Activated B cell treated with CpG ODN at 0.5 μM for 24 hours (primary cell): ENCODE measurements around the gene ZNF618. TPM values are rescaled to one million over a fixed set of nuclear protein-coding genes. Genes with fewer than 3 reads are reported as not detected.

Source experiments
- ATAC-seq: fragments of 200-7000 bp; cut with Tn5 transposase; one replicate; pipeline ENCODE4 v1.10.0; 2021; ENCODE audit warnings: low read depth, mild to moderate bottlenecking, moderate library complexity
- CTCF ChIA-PET: fragments of 350-600 bp; sonication (Branson Sonifier 250); formaldehyde crosslinking; loops from one replicate; lab custom pipeline; 2021; ENCODE audit warnings: antibody characterized with exemption; lab: Charles Lee
- POLR2A ChIA-PET: fragments of 350-600 bp; sonication (Branson Sonifier 250); formaldehyde crosslinking; loops from one replicate; lab custom pipeline; 2021; ENCODE audit warnings: antibody characterized with exemption; lab: Charles Lee
- DNase-seq: peaks from one replicate; pipeline ENCODE4 v3.0.0; 2022
- H3K27ac Mint-ChIP-seq: one replicate; pipeline ENCODE4 v1.8.0; 2020; ENCODE audit warnings: mixed read lengths
- H3K27me3 Mint-ChIP-seq: one replicate; pipeline ENCODE4 v1.8.0; 2021; ENCODE audit warnings: mixed read lengths
- H3K36me3 Mint-ChIP-seq: one replicate; pipeline ENCODE4 v1.8.0; 2021; ENCODE audit warnings: low read depth, mixed read lengths
- H3K4me1 Mint-ChIP-seq: one replicate; pipeline ENCODE4 v1.8.0; 2021; ENCODE audit warnings: mixed read lengths
- H3K4me3 Mint-ChIP-seq: one replicate; pipeline ENCODE4 v1.8.0; 2020; ENCODE audit warnings: mild to moderate bottlenecking, mixed read lengths
- H3K9me3 Mint-ChIP-seq: one replicate; pipeline ENCODE4 v1.8.0; 2020; ENCODE audit warnings: mixed read lengths
- CTCF ChIP-seq: fragments of 200-600 bp; IDR thresholded peaks from one replicate; pipeline ENCODE4 v1.8.0; 2022; ENCODE audit warnings: antibody characterized with exemption, mild to moderate bottlenecking
- intact Hi-C: fragments of 100-400 bp; cut with micrococcal nuclease; formaldehyde crosslinking; loops from one replicate; pipeline ENCODE4 v1.15.1; 2024
- total RNA-seq: library from RNA; stranded (reverse); gene quantifications from 2 replicates; pipeline ENCODE4 v1.2.3, GENCODE V29; 2022

The ZNF618 gene
- total RNA-seq, 1 donor from 2014 or later, result 0.67 TPM

DNA sequence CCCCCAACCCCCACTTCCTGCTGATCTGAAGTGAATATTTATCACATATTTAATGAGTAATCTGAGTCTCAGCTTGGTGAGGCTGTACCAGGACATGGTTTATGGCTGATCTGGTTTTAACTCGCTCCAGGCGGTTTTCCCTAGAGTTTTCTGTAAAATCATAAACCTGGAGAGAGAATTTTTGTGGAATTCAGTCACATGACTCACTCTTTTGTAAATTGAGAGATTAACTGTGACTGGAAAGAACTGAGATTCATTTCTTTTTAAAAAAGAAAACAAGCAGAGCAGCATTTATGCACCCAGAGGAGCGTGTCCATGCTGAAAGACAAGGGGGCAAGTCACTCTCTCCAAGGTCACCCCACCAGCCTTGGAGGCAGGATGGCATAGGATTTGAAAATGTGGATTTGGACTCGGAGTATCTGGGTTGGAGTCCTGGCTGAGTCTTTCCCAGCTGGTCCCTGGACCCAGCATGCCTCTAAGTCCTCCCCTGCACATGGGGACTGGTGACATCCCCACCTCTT, 81.8 kb downstream of the ZNF618 start:
- ChIA-PET POLR2A (no interaction called here), CTCF (no interaction called here)

DNA sequence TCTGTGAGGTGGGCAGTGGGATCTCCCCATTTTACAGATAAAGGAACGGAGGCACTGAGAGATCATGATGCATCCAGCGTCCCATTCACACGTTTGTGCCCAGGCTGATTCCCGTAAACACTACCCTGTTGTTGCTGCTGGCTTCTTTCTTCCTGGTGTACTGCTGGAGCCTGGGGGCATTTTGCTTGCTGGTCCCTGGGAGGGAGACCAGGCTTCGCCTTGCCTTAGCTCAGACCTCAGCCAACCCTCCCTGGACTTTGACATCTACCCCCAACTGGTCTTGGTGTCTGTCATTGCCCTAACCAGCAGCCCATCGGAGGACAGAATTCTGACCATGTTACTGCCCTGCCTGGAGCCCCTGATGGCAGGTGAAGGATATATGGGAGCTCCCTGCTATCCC, 82.4 kb downstream of the ZNF618 start:
- H3K27ac Mint-ChIP-seq, result no peak overlapping the region
- no peak overlapping the region for H3K4me3 Mint-ChIP-seq
- intact Hi-C loops, result no loop called here
- H3K36me3 Mint-ChIP-seq, result no peaks in the 10 kb centered on the region
- no peaks in the 10 kb centered on the region for H3K27me3 Mint-ChIP-seq
- no peaks in the 10 kb centered on the region for H3K9me3 Mint-ChIP-seq
- ChIA-PET POLR2A (no interaction called here), CTCF (no interaction called here)
- DNase-seq, result no peak
- TF ChIP-seq CTCF, result no peak
- no peak for ATAC-seq
- no peaks in the 10 kb centered on the region for H3K4me1 Mint-ChIP-seq

More for the DNA sequence above, 81.8 kb downstream of the ZNF618 start:
- Mint-ChIP-seq H3K9me3 (no peaks in the 10 kb centered on the region), H3K36me3 (no peaks in the 10 kb centered on the region), H3K27ac (no peak overlapping the region), H3K4me1 (no peaks in the 10 kb centered on the region), H3K27me3 (no peaks in the 10 kb centered on the region), H3K4me3 (no peak overlapping the region)
- intact Hi-C loops, result no loop called here
- ATAC-seq (no peak), DNase-seq (no peak)
- no peak for TF ChIP-seq CTCF

DNA sequence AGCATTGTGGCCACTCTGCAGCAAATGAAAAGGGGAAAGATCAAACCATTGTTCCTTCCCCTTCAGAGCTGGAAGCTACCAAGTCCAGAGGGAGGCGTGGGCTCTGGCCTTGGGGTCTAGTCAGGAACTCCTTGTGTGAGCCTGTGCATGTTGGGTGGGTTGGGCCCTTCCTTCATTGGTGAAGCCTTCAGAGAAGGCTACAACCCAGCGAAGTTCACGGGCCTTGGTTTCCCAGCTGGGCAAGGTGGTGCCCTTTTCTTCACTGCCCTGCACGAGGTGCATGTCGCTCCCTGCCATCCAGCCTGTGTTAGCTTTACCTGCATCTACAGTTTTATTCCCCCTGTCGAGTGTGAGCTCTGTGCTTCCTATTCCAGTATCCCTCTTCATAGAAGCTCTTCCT, 84.7 kb downstream of the ZNF618 start:
- no peak for DNase-seq

DNA sequence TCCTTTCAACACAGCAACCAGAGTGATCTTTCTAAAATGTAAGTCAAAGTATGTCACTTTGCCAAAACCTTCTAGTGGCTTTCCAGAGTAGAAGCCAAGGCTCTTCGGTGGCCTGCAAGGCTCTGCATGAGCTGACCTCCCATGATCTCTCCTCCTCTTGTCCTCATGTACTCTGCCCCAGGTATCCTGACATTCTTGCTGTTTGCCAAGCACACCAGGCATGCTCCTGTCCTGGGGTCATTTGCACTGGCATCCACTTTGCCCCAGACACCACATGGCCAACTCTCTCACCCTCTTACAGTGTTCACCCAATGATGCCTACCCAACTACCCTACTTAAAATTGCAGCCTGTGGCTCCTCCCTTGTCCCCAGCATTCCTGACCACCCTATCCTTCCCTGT, 86.3 kb downstream of the ZNF618 start:
- no peak overlapping the region for H3K4me3 Mint-ChIP-seq
- no peak for TF ChIP-seq CTCF
- H3K4me1 Mint-ChIP-seq, result no peaks in the 10 kb centered on the region
- intact Hi-C loops, result no loop called here
- DNase-seq (no peak), ATAC-seq (no peak)
- H3K36me3 Mint-ChIP-seq, result no peaks in the 10 kb centered on the region
- ChIA-PET CTCF (interaction anchor here (1.8 kb wide), 1 partner anchor 155 kb away, joined by 6 read pairs; no protein-coding TSS in a partner anchor), POLR2A (no interaction called here)
- H3K27me3 Mint-ChIP-seq, result no peaks in the 10 kb centered on the region
- no peak overlapping the region for H3K27ac Mint-ChIP-seq
- H3K9me3 Mint-ChIP-seq, result no peaks in the 10 kb centered on the region

More for the DNA sequence above, 84.7 kb downstream of the ZNF618 start:
- no peaks in the 10 kb centered on the region for H3K9me3 Mint-ChIP-seq
- intact Hi-C loops, result no loop called here
- CTCF ChIA-PET, result no interaction called here
- H3K27ac Mint-ChIP-seq, result no peak overlapping the region
- POLR2A ChIA-PET, result no interaction called here
- no peak for TF ChIP-seq CTCF
- H3K4me3 Mint-ChIP-seq, result no peak overlapping the region
- H3K4me1 Mint-ChIP-seq, result no peaks in the 10 kb centered on the region
- no peaks in the 10 kb centered on the region for H3K36me3 Mint-ChIP-seq
- H3K27me3 Mint-ChIP-seq, result no peaks in the 10 kb centered on the region
- no peak for ATAC-seq

DNA sequence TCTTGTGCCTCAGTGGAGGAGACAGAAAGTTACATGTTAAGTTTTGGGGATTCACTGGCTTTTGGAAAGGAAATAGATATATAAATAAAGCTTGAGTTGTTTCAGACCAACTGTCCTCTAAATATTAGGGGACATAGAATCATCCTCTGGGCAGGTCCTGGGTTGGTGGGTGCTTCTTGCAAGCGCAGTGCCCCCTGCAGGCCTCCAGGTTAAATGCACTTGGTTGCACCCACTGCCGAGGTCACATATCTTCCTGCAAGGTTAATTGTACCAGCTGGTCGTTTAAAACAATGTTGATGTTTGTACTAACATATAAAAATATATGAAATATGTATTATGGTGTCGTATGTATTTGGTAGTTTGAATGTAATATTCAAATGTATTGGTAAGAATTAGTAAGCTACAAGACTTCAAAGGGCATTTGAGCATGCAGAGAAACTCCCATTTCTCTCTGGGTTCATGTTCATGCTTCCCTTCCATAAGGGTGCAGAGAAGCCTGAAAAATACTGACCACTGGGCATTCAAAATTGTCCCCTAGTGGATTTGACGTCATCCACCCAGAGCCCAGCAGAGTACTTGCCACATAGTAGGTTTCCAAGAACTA, 87.0 kb downstream of the ZNF618 start:
- H3K9me3 Mint-ChIP-seq, result no peaks in the 10 kb centered on the region
- H3K27ac Mint-ChIP-seq, result no peak overlapping the region
- ChIA-PET CTCF (interaction anchor here (1.8 kb wide), 1 partner anchor 156 kb away, joined by 6 read pairs; no protein-coding TSS in a partner anchor), POLR2A (no interaction called here)
- H3K4me3 Mint-ChIP-seq, result no peak overlapping the region
- DNase-seq (no peak), ATAC-seq (no peak)
- no peaks in the 10 kb centered on the region for H3K27me3 Mint-ChIP-seq
- no peaks in the 10 kb centered on the region for H3K4me1 Mint-ChIP-seq
- intact Hi-C loops, result no loop called here
- H3K36me3 Mint-ChIP-seq, result no peaks in the 10 kb centered on the region
- TF ChIP-seq CTCF, result no peak
